ENCODE data around the gene SLC15A1. TPM values are rescaled to one million over a fixed set of nuclear protein-coding genes. Genes with fewer than 3 reads are reported as not detected.

Gene SLC15A1
- total RNA-seq, 2 donors from 2014 or later: 0.53 to 0.81 TPM

DNA sequence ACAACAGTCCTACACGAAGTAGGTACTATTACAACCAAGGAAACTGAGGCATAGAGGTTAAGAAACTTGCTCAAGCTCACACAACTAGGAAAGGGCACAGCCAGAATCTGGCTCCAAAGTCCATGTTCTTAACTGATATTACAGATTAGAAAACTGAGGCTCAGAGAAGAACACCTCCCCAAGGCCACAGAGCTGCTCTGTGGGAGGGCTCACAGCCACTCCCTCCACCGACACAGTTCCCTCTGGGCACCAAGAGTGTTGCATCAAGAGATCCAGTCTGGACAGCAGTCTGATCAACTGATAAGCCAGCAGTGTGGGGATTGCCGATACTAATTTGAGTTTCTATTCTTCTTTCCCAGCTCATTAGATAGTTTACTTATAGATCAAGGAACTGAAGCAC, 29.5 kb downstream of the SLC15A1 start:
- H3K36me3 ChIP-seq (ENCODE audit: control insufficient read depth, insufficient read depth, low read length): no peaks in the 10 kb centered on the region
- Mint-ChIP-seq H3K4me1 (no peaks in the 10 kb centered on the region), H3K27ac (no peak overlapping the region), H3K36me3 (ENCODE audit: low read depth) (no peaks in the 10 kb centered on the region), H3K27me3 (ENCODE audit: insufficient read depth) (no peaks in the 10 kb centered on the region), H3K9me3 (no peaks in the 10 kb centered on the region), H3K4me3 (no peak overlapping the region)
- no peaks in the 10 kb centered on the region for H3K27me3 ChIP-seq (ENCODE audit: control insufficient read depth, insufficient read depth, low read length, poor library complexity, severe bottlenecking)
- no peaks in the 10 kb centered on the region for H3K9me3 ChIP-seq (ENCODE audit: control insufficient read depth, low read length)
- 84 to 93% methylated on average over 2 to 3 of the region's 3 CpGs for WGBS, 2 experiments (ENCODE audit: insufficient coverage in 1 of 2, insufficient read length in 1 of 2)
- no peak overlapping the region for H3K9ac ChIP-seq (ENCODE audit: extremely low read depth, low read length, poor library complexity, severe bottlenecking)
- H3K4me1 ChIP-seq (ENCODE audit: control insufficient read depth, insufficient read depth, low read length): peaks cover 3% of the 10 kb centered on the region
- no peak for DNase-seq
- TF ChIP-seq, protein P1, sequence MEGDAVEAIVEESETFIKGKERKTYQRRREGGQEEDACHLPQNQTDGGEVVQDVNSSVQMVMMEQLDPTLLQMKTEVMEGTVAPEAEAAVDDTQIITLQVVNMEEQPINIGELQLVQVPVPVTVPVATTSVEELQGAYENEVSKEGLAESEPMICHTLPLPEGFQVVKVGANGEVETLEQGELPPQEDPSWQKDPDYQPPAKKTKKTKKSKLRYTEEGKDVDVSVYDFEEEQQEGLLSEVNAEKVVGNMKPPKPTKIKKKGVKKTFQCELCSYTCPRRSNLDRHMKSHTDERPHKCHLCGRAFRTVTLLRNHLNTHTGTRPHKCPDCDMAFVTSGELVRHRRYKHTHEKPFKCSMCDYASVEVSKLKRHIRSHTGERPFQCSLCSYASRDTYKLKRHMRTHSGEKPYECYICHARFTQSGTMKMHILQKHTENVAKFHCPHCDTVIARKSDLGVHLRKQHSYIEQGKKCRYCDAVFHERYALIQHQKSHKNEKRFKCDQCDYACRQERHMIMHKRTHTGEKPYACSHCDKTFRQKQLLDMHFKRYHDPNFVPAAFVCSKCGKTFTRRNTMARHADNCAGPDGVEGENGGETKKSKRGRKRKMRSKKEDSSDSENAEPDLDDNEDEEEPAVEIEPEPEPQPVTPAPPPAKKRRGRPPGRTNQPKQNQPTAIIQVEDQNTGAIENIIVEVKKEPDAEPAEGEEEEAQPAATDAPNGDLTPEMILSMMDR (conservative IDR thresholded peaks at IDR 0.05): no peak
- H3K27ac ChIP-seq (ENCODE audit: low read depth, low read length): no peak overlapping the region
- no peak overlapping the region for H3K4me3 ChIP-seq (ENCODE audit: low read length)

DNA sequence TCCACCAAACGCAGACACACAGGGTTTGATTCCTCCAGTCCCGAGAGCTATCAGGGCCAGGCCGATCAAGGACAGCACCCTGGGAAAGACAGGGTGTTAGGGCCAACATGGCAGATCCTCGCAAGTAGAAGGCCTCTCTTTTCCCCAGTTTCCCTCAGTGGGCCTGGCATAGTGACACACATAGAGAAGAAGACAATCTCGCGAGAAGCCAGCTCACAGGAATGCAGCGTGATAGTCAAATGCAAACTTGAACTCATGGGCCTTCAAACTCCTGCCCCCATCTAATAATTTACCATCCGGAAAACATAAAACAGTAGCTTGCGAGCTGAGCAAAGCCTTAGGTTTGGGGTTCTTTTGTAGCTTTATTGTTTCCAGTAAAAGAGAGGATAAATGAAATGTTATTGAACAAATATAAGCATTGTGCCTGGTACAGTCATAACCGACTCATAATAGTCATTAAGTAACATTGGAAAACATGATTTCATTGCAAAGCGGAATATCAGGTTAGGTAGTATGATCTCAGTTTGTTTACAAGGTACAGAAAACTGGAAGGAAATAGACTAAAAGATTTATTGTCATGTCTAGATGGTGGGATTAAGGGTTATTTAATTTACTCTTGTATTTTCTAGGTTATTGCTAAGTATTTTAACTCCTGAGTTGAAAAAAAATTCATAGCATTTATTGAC, 30.5 kb downstream of the SLC15A1 start:
- Mint-ChIP-seq H3K9me3 (no peaks in the 10 kb centered on the region), H3K27ac (no peak overlapping the region), H3K4me3 (no peak overlapping the region), H3K36me3 (ENCODE audit: low read depth) (no peaks in the 10 kb centered on the region), H3K27me3 (ENCODE audit: insufficient read depth) (no peaks in the 10 kb centered on the region), H3K4me1 (no peaks in the 10 kb centered on the region)
- Histone ChIP-seq H3K27ac (ENCODE audit: low read depth, low read length) (no peak overlapping the region), H3K4me1 (ENCODE audit: control insufficient read depth, insufficient read depth, low read length) (peaks cover 3% of the 10 kb centered on the region), H3K27me3 (ENCODE audit: control insufficient read depth, insufficient read depth, low read length, poor library complexity, severe bottlenecking) (no peaks in the 10 kb centered on the region), H3K4me3 (ENCODE audit: low read length) (no peak overlapping the region), H3K9ac (ENCODE audit: extremely low read depth, low read length, poor library complexity, severe bottlenecking) (no peak overlapping the region), H3K36me3 (ENCODE audit: control insufficient read depth, insufficient read depth, low read length) (no peaks in the 10 kb centered on the region), H3K9me3 (ENCODE audit: control insufficient read depth, low read length) (no peaks in the 10 kb centered on the region)
- DNase-seq: no peak
- 93 to 100% methylated on average over 4 to 11 of the region's 11 CpGs for WGBS, 2 experiments (ENCODE audit: insufficient coverage in 1 of 2, insufficient read length in 1 of 2)
- TF ChIP-seq, protein P1 (conservative IDR thresholded peaks at IDR 0.05): no peak

DNA sequence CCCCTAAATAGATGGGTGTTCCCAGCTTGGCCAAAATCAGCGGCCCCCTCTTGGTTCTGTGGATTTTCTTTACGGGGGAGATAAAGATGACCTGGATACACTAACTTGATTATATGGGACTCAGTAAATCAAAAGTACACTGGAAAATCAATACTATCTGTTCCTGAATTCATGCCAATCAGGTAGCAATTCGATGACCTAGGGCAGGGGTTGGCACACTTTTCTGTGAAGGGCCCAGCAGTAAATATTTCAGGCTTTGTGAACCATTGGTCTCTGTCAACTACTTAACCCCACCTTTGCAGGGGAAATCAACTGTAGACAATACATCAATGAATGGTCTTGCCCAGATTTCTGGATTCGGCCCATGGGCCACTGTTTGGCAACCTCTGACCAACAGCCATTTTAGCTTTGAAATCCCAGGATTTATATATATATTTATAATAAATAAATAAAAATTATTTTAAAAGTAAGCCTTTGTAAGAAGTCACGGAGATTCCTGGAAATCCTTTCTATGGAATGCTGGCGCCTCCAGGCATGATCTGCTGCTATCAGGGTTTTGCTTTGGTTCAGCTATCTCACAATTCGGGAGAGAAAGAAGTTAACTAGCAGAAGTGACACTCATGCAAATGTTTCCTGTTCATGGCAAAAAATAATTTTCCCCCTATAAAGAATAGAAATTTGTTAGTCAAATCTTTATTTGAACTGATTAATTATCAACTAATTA, 32.8 kb downstream of the SLC15A1 start:
- no peaks in the 10 kb centered on the region for H3K27me3 Mint-ChIP-seq (ENCODE audit: insufficient read depth)
- no peaks in the 10 kb centered on the region for H3K4me1 Mint-ChIP-seq
- whole genome bisulfite sequencing, 2 experiments (ENCODE audit: insufficient coverage in 1 of 2, insufficient read length in 1 of 2): 93 to 96% methylated on average over 5 to 7 of the region's 7 CpGs
- H3K36me3 Mint-ChIP-seq (ENCODE audit: low read depth): no peaks in the 10 kb centered on the region
- H3K9me3 ChIP-seq (ENCODE audit: control insufficient read depth, low read length): no peaks in the 10 kb centered on the region
- no peaks in the 10 kb centered on the region for H3K36me3 ChIP-seq (ENCODE audit: control insufficient read depth, insufficient read depth, low read length)
- H3K27ac Mint-ChIP-seq: no peak overlapping the region
- H3K4me3 Mint-ChIP-seq: no peak overlapping the region
- no peak overlapping the region for H3K4me3 ChIP-seq (ENCODE audit: low read length)
- TF ChIP-seq, protein P1 (conservative IDR thresholded peaks at IDR 0.05): no peak
- no peaks in the 10 kb centered on the region for H3K27me3 ChIP-seq (ENCODE audit: control insufficient read depth, insufficient read depth, low read length, poor library complexity, severe bottlenecking)
- no peaks in the 10 kb centered on the region for H3K9me3 Mint-ChIP-seq
- H3K4me1 ChIP-seq (ENCODE audit: control insufficient read depth, insufficient read depth, low read length): peaks cover 3% of the 10 kb centered on the region
- H3K27ac ChIP-seq (ENCODE audit: low read depth, low read length): no peak overlapping the region
- no peak overlapping the region for H3K9ac ChIP-seq (ENCODE audit: extremely low read depth, low read length, poor library complexity, severe bottlenecking)
- DNase-seq: no peak
